ENCODE data around the gene PATL2. TPM values are rescaled to one million over a fixed set of nuclear protein-coding genes. Genes with fewer than 3 reads are reported as not detected.
"Not testable (repeated sequence)": the region's sequence is repeated elsewhere in the genome, so short reads cannot be mapped to it uniquely, and the experiment has no call there.

The PATL2 gene
- total and polyA plus RNA-seq, 2 donors (not counting 1 experiment from before 2014, with no cell fraction given): 0.40 to 1.3 TPM

DNA sequence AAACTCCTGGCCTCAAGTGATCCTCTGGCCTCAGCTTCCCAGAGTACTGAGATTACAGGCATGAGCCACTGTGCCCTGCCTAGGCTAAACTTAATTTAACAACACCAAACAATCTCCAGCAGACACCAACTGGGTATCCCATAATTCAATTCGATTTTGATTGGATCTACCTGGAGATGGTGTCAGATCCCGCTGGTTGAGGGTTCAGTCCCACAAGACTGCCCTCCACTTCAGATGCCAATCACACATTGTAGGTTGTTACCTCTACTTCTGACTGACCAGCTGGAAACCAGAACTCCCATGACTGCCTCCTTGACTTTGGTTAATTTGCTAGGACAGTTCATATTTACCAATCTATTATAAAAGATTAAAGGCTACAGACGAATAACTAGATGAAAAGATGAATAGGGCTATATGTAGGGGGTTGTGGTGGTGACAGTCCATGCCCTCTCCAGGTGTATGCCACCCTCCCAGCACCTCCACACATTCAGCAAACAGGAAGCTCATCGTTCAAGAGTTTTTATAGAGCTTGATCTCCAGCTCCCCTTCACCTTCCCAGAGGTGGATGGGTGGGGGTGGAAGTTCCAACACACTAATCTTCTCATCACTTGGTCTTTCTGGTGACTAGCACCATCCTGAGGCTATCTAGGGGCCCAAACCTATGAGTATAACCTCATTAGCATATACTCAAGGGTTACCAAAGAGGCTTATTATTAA is 9.5 kb upstream of the PATL2 start:
- Histone ChIP-seq H3K9me3 (ENCODE audit: control insufficient read depth, insufficient read depth, low read depth, low read length) (no peaks in the 10 kb centered on the region), H3K79me2 (ENCODE audit: control insufficient read depth, insufficient read depth, low read length) (peaks cover 8% of the 10 kb centered on the region), H3K27ac (ENCODE audit: insufficient read depth, low read length) (no peak overlapping the region)

DNA sequence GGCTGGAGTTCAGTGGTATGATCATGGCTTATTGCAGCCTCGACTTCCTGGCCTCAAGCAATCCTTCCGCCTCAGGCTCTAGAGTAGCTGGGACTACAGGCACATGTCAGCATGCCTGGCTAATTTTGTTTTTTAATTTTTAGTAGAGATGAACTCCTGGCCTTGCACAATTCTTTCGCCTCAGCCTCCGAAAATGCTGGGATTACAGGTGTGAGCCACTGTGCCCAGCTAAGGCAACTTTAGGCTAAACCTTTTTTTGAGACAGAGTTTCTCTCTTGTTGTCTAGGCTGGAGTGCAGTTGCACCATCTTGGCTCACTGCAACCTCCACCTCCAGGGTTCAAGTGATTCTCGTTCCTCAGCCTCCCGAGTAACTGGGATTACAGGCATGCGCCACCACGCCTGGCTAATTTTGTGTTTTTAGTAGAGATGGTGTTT is 8.9 kb upstream of the PATL2 start:
- not testable (repeated sequence) for H3K27ac ChIP-seq (ENCODE audit: insufficient read depth, low read length)
- peaks cover 20% of the 10 kb centered on the region for H3K36me3 ChIP-seq (ENCODE audit: control insufficient read depth, insufficient read depth, low read length)

More for the DNA sequence above, 9.5 kb upstream of the PATL2 start:
- DNase-seq (ENCODE audit: low read depth in 2 of 2): no peak
- TF ChIP-seq EZH2 (IDR thresholded peaks at IDR 0.05; ENCODE audit: low read length, missing control alignments): no peak
- TF ChIP-seq, protein P1, sequence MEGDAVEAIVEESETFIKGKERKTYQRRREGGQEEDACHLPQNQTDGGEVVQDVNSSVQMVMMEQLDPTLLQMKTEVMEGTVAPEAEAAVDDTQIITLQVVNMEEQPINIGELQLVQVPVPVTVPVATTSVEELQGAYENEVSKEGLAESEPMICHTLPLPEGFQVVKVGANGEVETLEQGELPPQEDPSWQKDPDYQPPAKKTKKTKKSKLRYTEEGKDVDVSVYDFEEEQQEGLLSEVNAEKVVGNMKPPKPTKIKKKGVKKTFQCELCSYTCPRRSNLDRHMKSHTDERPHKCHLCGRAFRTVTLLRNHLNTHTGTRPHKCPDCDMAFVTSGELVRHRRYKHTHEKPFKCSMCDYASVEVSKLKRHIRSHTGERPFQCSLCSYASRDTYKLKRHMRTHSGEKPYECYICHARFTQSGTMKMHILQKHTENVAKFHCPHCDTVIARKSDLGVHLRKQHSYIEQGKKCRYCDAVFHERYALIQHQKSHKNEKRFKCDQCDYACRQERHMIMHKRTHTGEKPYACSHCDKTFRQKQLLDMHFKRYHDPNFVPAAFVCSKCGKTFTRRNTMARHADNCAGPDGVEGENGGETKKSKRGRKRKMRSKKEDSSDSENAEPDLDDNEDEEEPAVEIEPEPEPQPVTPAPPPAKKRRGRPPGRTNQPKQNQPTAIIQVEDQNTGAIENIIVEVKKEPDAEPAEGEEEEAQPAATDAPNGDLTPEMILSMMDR (conservative IDR thresholded peaks at IDR 0.05 in 1 of 2, IDR thresholded peaks at IDR 0.05 in 1 of 2; ENCODE audit: low read depth in 1 of 2, low read length in 2 of 2): no peak
- Histone ChIP-seq H3K36me3 (ENCODE audit: control insufficient read depth, insufficient read depth, low read length) (peaks cover 18% of the 10 kb centered on the region), H3K27me3 (ENCODE audit: control insufficient read depth, insufficient read depth, low read length) (no peaks in the 10 kb centered on the region), H3K9ac (ENCODE audit: insufficient read depth, low read length) (no peak overlapping the region), H2AFZ (ENCODE audit: low read length) (no peak overlapping the region), H3K4me2 (ENCODE audit: extremely low read depth, insufficient read depth, low read length) (no peak overlapping the region), H3K4me1 (ENCODE audit: control insufficient read depth, extremely low read depth, insufficient read depth, low read length) (no peaks in the 10 kb centered on the region), H4K20me1 (ENCODE audit: control insufficient read depth, extremely low read depth, insufficient read depth, low read length) (no peaks in the 10 kb centered on the region), H3K4me3 (replicated peaks in 1 of 4; ENCODE audit: control extremely low read depth in 1 of 4, insufficient read depth in 1 of 4, low read depth in 3 of 4, low read length in 4 of 4) (no peak overlapping the region)

DNA sequence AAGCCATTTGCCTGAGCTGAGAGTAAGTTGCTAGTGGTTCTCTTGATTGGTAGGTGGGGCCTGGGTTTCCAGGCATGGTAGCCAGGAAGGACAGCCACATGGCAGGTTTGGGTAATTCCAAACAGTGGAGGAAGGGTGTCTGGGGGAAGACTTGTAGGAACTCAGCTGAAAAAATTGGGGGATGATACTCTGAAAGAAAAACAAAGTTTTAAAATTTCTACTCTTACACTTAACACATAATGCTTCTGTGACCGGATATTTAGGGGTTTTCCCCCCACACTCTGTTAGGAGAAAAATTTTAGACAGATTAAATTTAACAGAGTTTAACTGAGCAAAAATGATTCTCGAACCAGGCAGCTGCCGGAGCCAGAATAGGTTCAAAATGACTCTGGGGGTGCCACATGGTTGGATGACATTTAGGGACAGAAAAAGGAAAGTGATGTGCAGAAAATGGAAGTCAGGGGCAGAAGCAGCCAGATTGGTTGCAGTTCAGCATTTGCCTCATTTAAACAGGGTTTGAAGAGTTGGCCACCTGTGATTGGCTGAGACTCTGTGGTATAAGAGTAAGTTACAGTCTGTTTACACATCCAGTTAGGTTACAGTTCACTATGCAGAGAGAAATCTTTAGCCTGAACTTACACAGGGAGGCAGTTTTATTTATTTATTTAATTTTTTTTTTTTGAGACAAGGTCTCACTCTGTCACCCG is 8.3 kb upstream of the PATL2 start:
- peaks cover 20% of the 10 kb centered on the region for H3K36me3 ChIP-seq (ENCODE audit: control insufficient read depth, insufficient read depth, low read length)

More for the DNA sequence above, 8.9 kb upstream of the PATL2 start:
- H4K20me1 ChIP-seq (ENCODE audit: control insufficient read depth, extremely low read depth, insufficient read depth, low read length); H3K4me2 ChIP-seq (ENCODE audit: extremely low read depth, insufficient read depth, low read length); H3K9me3 ChIP-seq (ENCODE audit: control insufficient read depth, insufficient read depth, low read depth, low read length); H3K9ac ChIP-seq (ENCODE audit: insufficient read depth, low read length); H2AFZ ChIP-seq (ENCODE audit: low read length); H3K4me3 ChIP-seq (replicated peaks in 1 of 4; ENCODE audit: control extremely low read depth in 1 of 4, insufficient read depth in 1 of 4, low read depth in 3 of 4, low read length in 4 of 4); H3K27me3 ChIP-seq (ENCODE audit: control insufficient read depth, insufficient read depth, low read length); H3K4me1 ChIP-seq (ENCODE audit: control insufficient read depth, extremely low read depth, insufficient read depth, low read length); DNase-seq (ENCODE audit: low read depth in 2 of 2): not testable (repeated sequence)
- peaks cover 13% of the 10 kb centered on the region for H3K79me2 ChIP-seq (ENCODE audit: control insufficient read depth, insufficient read depth, low read length)

More for the DNA sequence above, 8.3 kb upstream of the PATL2 start:
- TF ChIP-seq EZH2 (IDR thresholded peaks at IDR 0.05; ENCODE audit: low read length, missing control alignments): no peak
- TF ChIP-seq, protein P1 (conservative IDR thresholded peaks at IDR 0.05 in 1 of 2, IDR thresholded peaks at IDR 0.05 in 1 of 2; ENCODE audit: low read depth in 1 of 2, low read length in 2 of 2): no peak
- peak; percentile 21 to 70 for DNase-seq (ENCODE audit: low read depth in 2 of 2)
- Histone ChIP-seq H3K79me2 (ENCODE audit: control insufficient read depth, insufficient read depth, low read length) (peaks cover 19% of the 10 kb centered on the region), H3K4me1 (ENCODE audit: control insufficient read depth, extremely low read depth, insufficient read depth, low read length) (no peaks in the 10 kb centered on the region), H3K4me3 (replicated peaks in 1 of 4; ENCODE audit: control extremely low read depth in 1 of 4, insufficient read depth in 1 of 4, low read depth in 3 of 4, low read length in 4 of 4) (no peak overlapping the region), H3K27me3 (ENCODE audit: control insufficient read depth, insufficient read depth, low read length) (no peaks in the 10 kb centered on the region), H2AFZ (ENCODE audit: low read length) (no peak overlapping the region), H3K4me2 (ENCODE audit: extremely low read depth, insufficient read depth, low read length) (no peak overlapping the region), H3K9ac (ENCODE audit: insufficient read depth, low read length) (no peak overlapping the region), H3K27ac (ENCODE audit: insufficient read depth, low read length) (no peak overlapping the region), H3K9me3 (ENCODE audit: control insufficient read depth, insufficient read depth, low read depth, low read length) (no peaks in the 10 kb centered on the region), H4K20me1 (ENCODE audit: control insufficient read depth, extremely low read depth, insufficient read depth, low read length) (peaks cover 3% of the 10 kb centered on the region)

Measured in fibroblast of lung (primary cell).